Measurements from ENCODE around the gene DGKI.

- TF ChIP-seq CTCF (IDR thresholded peaks at IDR 0.05; ENCODE audit: low read length) = no peak
- no peak for TF ChIP-seq EZH2 (IDR thresholded peaks at IDR 0.05; ENCODE audit: borderline replicate concordance, low read length)
These were observed 451.4 kb downstream of the DGKI start for GRCh38 chr7:137395420-137395819.
